ENCODE measurements around the gene CTNNA2. TPM values are rescaled to one million over a fixed set of nuclear protein-coding genes. Genes with fewer than 3 reads are reported as not detected.

Gene CTNNA2
- total and polyA plus RNA-seq, 9 of the 15 experiments (the other 6 are each of a cell fraction or from before 2014, with no cell fraction given) = 0.03 to 0.40 (median 0.15) TPM

DNA sequence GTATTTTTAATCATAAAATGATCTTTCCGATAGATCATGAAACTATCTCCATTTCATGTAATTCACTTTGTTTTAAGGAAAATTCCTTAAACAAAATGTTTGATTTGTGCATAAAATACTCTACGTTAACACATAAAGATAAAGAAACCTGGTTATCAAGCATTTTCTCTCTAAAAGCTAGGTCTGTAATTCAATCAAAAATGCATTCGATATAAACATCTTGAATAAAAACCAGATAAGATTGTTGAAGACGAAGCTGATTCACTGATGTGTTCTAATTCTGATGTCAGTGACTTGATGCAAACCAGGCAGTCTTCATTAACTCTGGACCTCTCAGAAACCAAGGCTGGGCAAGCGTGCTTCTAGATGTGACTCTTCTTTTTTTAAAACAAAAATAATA, 245.2 kb downstream of the CTNNA2 start (continued):
- TF ChIP-seq HMGN3 (IDR thresholded peaks at IDR 0.05; ENCODE audit: borderline replicate concordance, extremely low read depth, insufficient read length, low read depth, low read length) = no peak
- TF ChIP-seq ZNF184 (CRISPR knock-in tag; IDR thresholded peaks at IDR 0.05) = no peak
- TF ChIP-seq ZNF146 (CRISPR knock-in tag; IDR thresholded peaks at IDR 0.05; ENCODE audit: unreplicated experiment) = no peak
- no peak for TF ChIP-seq MIER1 (IDR thresholded peaks at IDR 0.05; ENCODE audit: low read depth)
- TF ChIP-seq PHB (CRISPR knock-in tag; IDR thresholded peaks at IDR 0.05) = no peak
- TF ChIP-seq FIP1L1 (IDR thresholded peaks at IDR 0.05; ENCODE audit: low read depth, low read length, poor library complexity, severe bottlenecking) = no peak
- TF ChIP-seq, protein P1, sequence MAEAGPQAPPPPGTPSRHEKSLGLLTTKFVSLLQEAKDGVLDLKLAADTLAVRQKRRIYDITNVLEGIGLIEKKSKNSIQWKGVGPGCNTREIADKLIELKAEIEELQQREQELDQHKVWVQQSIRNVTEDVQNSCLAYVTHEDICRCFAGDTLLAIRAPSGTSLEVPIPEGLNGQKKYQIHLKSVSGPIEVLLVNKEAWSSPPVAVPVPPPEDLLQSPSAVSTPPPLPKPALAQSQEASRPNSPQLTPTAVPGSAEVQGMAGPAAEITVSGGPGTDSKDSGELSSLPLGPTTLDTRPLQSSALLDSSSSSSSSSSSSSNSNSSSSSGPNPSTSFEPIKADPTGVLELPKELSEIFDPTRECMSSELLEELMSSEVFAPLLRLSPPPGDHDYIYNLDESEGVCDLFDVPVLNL (CRISPR knock-in tag; IDR thresholded peaks at IDR 0.05; ENCODE audit: low read depth) = no peak

DNA sequence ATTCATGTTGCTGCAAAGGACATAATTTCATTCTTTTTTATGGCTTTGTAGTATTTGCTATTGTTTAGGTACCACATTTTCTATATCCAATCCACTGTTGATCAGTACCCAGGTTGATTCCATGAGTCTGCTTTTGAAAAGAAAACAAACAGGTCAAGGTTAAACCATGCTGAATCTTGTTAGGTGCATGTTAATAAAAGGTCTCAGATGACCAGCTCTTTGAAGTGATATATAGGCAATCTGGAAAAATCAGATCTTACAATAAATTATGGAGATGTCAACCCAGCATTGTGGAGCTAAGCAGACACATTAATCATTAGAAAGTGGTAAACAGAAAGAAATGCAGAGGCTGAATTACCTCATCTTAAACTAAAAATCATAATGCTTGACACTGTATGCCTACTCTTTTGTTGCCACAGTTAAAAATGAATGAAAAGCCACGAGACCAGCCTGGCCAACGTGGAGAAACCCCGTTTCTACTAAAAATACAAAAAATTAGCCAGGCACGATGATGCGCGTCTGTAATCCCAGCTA, 246.0 kb downstream of the CTNNA2 start:
- DNase-seq (ENCODE audit: extremely low read depth in 1 of 4, low spot score in 3 of 4) (no peak), ATAC-seq (no peak), FAIRE-seq (no peak)
- H3K4me1 ChIP-seq (replicated peaks in 1 of 2; ENCODE audit: control insufficient read depth in 2 of 2, insufficient read depth in 2 of 2, low read length in 2 of 2) = no peaks in the 10 kb centered on the region
- H3K79me2 ChIP-seq (ENCODE audit: control insufficient read depth, insufficient read depth, low read length) = no peaks in the 10 kb centered on the region
- intact Hi-C loops (cut with micrococcal nuclease) = no loop called here
- no peaks in the 10 kb centered on the region for H4K20me1 ChIP-seq (replicated peaks; ENCODE audit: control insufficient read depth, insufficient read depth, low read length)
- in situ Hi-C loops (cut with MboI) = no loop called here
- no peaks in the 10 kb centered on the region for H3K9me1 ChIP-seq (ENCODE audit: control insufficient read depth, insufficient read depth, low read length)
- H3K9me3 ChIP-seq (replicated peaks; ENCODE audit: control insufficient read depth, insufficient read depth, low read depth, low read length) = no peaks in the 10 kb centered on the region
- H3K27ac ChIP-seq (ENCODE audit: extremely low read depth, low read depth, low read length) = no peak overlapping the region
- 8% methylated on average over 6 of the region's 6 CpGs for WGBS (ENCODE audit: insufficient coverage, low coverage, missing lambda C conversion rate)
- no TSS peak for BruUV-seq (replicated peaks)
- POLR2A ChIA-PET = no interaction called here
- CTCF ChIA-PET (ENCODE audit: low intra/inter-chr PET ratio) = no interaction called here
- H3K4me2 ChIP-seq (ENCODE audit: insufficient read depth, low read length) = no peak overlapping the region
- no peak overlapping the region for H3K9ac ChIP-seq (ENCODE audit: insufficient read depth in 1 of 2, low read depth in 2 of 2, low read length in 2 of 2)
- H2AFZ ChIP-seq (ENCODE audit: low read depth, low read length) = no peak overlapping the region
- no peak overlapping the region for H3K4me3 ChIP-seq
- no peaks in the 10 kb centered on the region for H3K27me3 ChIP-seq (ENCODE audit: control insufficient read depth in 2 of 2, insufficient read depth in 2 of 2, low read length in 2 of 2)
- H3K36me3 ChIP-seq (ENCODE audit: control insufficient read depth, insufficient read depth, low read length) = no peaks in the 10 kb centered on the region
- TF ChIP-seq RHOXF2B (CRISPR knock-in tag; conservative IDR thresholded peaks at IDR 0.05) (no peak), POLR2A (conservative IDR thresholded peaks at IDR 0.05) (no peak), CCAR2 (IDR thresholded peaks at IDR 0.05; ENCODE audit: low read depth, low read length) (no peak), IRF2 (CRISPR knock-in tag; IDR thresholded peaks at IDR 0.05) (no peak), CBX1 (IDR thresholded peaks at IDR 0.05; ENCODE audit: low read depth) (no peak), ZNF384 (IDR thresholded peaks at IDR 0.05; ENCODE audit: low read depth, low read length) (no peak), ADNP (tag; IDR thresholded peaks at IDR 0.05) (no peak)
- TF ChIP-seq, protein P2, sequence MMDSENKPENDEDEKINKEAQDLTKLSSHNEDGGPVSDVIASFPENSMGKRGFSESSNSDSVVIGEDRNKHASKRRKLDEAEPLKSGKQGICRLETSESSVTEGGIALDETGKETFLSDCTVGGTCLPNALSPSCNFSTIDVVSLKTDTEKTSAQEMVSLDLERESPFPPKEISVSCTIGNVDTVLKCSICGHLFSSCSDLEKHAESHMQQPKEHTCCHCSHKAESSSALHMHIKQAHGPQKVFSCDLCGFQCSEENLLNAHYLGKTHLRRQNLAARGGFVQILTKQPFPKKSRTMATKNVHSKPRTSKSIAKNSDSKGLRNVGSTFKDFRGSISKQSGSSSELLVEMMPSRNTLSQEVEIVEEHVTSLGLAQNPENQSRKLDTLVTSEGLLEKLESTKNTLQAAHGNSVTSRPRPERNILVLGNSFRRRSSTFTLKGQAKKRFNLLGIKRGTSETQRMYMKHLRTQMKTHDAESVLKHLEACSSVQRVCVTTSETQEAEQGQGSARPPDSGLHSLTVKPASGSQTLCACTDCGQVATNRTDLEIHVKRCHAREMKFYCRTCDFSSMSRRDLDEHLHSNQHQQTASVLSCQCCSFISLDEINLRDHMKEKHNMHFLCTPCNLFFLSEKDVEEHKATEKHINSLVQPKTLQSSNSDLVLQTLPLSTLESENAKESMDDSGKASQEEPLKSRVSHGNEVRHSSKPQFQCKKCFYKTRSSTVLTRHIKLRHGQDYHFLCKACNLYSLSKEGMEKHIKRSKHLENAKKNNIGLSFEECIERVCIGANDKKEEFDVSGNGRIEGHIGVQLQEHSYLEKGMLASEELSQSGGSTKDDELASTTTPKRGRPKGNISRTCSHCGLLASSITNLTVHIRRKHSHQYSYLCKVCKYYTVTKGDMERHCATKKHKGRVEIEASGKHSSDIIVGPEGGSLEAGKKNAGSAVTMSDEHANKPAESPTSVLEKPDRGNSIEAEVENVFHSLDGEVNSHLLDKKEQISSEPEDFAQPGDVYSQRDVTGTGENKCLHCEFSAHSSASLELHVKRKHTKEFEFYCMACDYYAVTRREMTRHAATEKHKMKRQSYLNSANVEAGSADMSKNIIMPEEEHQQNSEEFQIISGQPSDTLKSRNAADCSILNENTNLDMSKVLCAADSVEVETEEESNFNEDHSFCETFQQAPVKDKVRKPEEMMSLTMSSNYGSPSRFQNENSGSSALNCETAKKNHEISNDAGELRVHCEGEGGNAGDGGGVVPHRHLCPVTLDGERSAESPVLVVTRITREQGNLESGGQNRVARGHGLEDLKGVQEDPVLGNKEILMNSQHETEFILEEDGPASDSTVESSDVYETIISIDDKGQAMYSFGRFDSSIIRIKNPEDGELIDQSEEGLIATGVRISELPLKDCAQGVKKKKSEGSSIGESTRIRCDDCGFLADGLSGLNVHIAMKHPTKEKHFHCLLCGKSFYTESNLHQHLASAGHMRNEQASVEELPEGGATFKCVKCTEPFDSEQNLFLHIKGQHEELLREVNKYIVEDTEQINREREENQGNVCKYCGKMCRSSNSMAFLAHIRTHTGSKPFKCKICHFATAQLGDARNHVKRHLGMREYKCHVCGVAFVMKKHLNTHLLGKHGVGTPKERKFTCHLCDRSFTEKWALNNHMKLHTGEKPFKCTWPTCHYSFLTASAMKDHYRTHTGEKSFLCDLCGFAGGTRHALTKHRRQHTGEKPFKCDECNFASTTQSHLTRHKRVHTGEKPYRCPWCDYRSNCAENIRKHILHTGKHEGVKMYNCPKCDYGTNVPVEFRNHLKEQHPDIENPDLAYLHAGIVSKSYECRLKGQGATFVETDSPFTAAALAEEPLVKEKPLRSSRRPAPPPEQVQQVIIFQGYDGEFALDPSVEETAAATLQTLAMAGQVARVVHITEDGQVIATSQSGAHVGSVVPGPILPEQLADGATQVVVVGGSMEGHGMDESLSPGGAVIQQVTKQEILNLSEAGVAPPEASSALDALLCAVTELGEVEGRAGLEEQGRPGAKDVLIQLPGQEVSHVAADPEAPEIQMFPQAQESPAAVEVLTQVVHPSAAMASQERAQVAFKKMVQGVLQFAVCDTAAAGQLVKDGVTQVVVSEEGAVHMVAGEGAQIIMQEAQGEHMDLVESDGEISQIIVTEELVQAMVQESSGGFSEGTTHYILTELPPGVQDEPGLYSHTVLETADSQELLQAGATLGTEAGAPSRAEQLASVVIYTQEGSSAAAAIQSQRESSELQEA (IDR thresholded peaks at IDR 0.05; ENCODE audit: low read depth) = no peak

Measured in K562 (cell line).